ENCODE results near the gene SPARCL1.

GRCh38 chr4:87516683-87517082 lies 12.5 kb downstream of the SPARCL1 start:
- TF ChIP-seq CTCF (IDR thresholded peaks at IDR 0.05; ENCODE audit: low read length) (no peak), EZH2 (IDR thresholded peaks at IDR 0.05; ENCODE audit: borderline replicate concordance, low read length) (no peak)

Measured in OCI-LY1 (cell line).